GM12878 (cell line): ENCODE results near the gene COL15A1. TPM values are rescaled to one million over a fixed set of nuclear protein-coding genes. Genes with fewer than 3 reads are reported as not detected.

Experiments used
- BCLAF1 ChIP-seq: fragments of 450-650 bp; IDR thresholded peaks from 2 replicates; pipeline ENCODE4 v1.6.1; 2017; ENCODE audit warnings: antibody characterized with exemption, mild to moderate bottlenecking, moderate library complexity
- CEBPZ ChIP-seq: fragments of 150-350 bp; IDR thresholded peaks from 2 replicates; pipeline ENCODE4 v1.6.1; 2016; ENCODE audit warnings: low read depth, low read length
- CTCF ChIP-seq, 3 experiments: IDR thresholded peaks in 2 of 3; conservative IDR thresholded peaks in 1 of 3; 2 replicates each; pipeline ENCODE4 v1.5.1; 2011; ENCODE audit warnings: low read depth in 3 of 3, low read length in 3 of 3, mild to moderate bottlenecking in 3 of 3, control low read depth in 2 of 3, moderate library complexity in 2 of 3, inconsistent platforms in 1 of 3, mixed read lengths in 1 of 3; ENCODE audit not compliant: control insufficient read depth in 2 of 3, insufficient read depth in 1 of 3; ENCODE audit errors: extremely low read depth in 1 of 3
- CUX1 ChIP-seq: IDR thresholded peaks from 2 replicates; pipeline ENCODE4 v1.6.1; 2012; ENCODE audit warnings: improper control_type of control experiment, low read depth, low read length; ENCODE audit not compliant: insufficient replicate concordance
- HDAC6 ChIP-seq: fragments of 200-600 bp; sonication (generic); IDR thresholded peaks from one replicate; pipeline ENCODE4 v1.8.0; 2017; ENCODE audit warnings: antibody characterized with exemption; ENCODE audit not compliant: unreplicated experiment
- HDGF ChIP-seq: fragments of 450-650 bp; IDR thresholded peaks from 2 replicates; pipeline ENCODE4 v1.6.1; 2016; ENCODE audit warnings: antibody characterized with exemption
- IKZF2 ChIP-seq, 2 experiments: fragments of 450-650 bp; IDR thresholded peaks; 2 replicates each; pipeline ENCODE4 v1.6.1; 2017; ENCODE audit warnings: mild to moderate bottlenecking in 2 of 2, moderate library complexity in 2 of 2
- MXI1 ChIP-seq: fragments of 150-350 bp; IDR thresholded peaks from 2 replicates; pipeline ENCODE4 v1.6.1; 2011; ENCODE audit warnings: low read depth, mild to moderate bottlenecking, inconsistent platforms, low read length, improper control_type of control experiment
- STAT3 ChIP-seq: IDR thresholded peaks from 2 replicates; pipeline ENCODE4 v1.6.1; 2011; ENCODE audit warnings: low read depth, low read length, improper control_type of control experiment
- ZBTB4 ChIP-seq: fragments of 450-650 bp; formaldehyde crosslinking; IDR thresholded peaks from 2 replicates; pipeline ENCODE4 v1.4.0; 2022; ENCODE audit warnings: mild to moderate bottlenecking, moderate library complexity
- ZNF217 ChIP-seq: fragments of 450-650 bp; IDR thresholded peaks from 2 replicates; pipeline ENCODE4 v1.6.1; 2017; ENCODE audit warnings: antibody characterized with exemption, mild to moderate bottlenecking
- polyA plus RNA-seq, 11 experiments: library from polyadenylated mRNA; depleted of rRNA in 4 of 11; unstranded in 6 of 11; stranded (reverse) in 5 of 11; fragments of >200 nt; fragmentation: Nextera tagmentation in 4 of 11; fragmentation: Illumina TruSeq in 1 of 11; extraction: Ambion mirVana in 4 of 11; extraction: Trizol in 1 of 11; gene quantifications; 1 replicate in 1 of 11; 2 replicates in 10 of 11; pipeline versions ENCODE4 v1.2.1 to v1.2.3, GENCODE V29; 2011 to 2016; ENCODE audit warnings: inconsistent platforms in 2 of 11, missing spikeins in 2 of 11, low read depth in 1 of 11
- total RNA-seq, 4 experiments: library from RNA; depleted of rRNA in 3 of 4; stranded (reverse); fragments of >200 nt in 3 of 4; fragmentation: Illumina TruSeq in 1 of 4; extraction: Trizol in 1 of 4; gene quantifications; 2 replicates each; pipeline versions ENCODE4 v1.2.1 to v1.2.3, GENCODE V29; 2013 to 2021

COL15A1 gene
- total and polyA plus RNA-seq, 10 of the 15 experiments (the other 5 are each of a cell fraction or from before 2014, with no cell fraction given) = 0.01 to 0.28 (median 0.06) TPM; not detected in 2

GRCh38 chr9:99118782-99119466 lies 175.2 kb downstream of the COL15A1 start (continued):
- TF ChIP-seq CTCF (IDR thresholded peaks at IDR 0.05 in 2 of 3, conservative IDR thresholded peaks at IDR 0.05 in 1 of 3; ENCODE audit: control insufficient read depth in 2 of 3, extremely low read depth in 1 of 3, insufficient read depth in 1 of 3, low read depth in 3 of 3, low read length in 3 of 3) (no peak), BCLAF1 (no peak), CUX1 (no peak), HDGF (no peak; the same call in 1 of the 2 replicates), ZNF217 (no peak), STAT3 (no peak), HDAC6 (no peak), MXI1 (no peak), ZBTB4 (CRISPR knock-in tag) (no peak), CEBPZ (no peak), IKZF2 (IDR thresholded peaks at IDR 0.05) (peak; percentile 97 to 98)
